GM20431 (cell line): ENCODE results near the gene C1QTNF4.
"Not testable (repeated sequence)": the region's sequence is repeated elsewhere in the genome, so short reads cannot be mapped to it uniquely, and the experiment has no call there.

Experiments used
- in situ Hi-C: fragments of 300-500 bp; cut with MseI, MboI; formaldehyde crosslinking; loops from one replicate; pipeline ENCODE4 v1.15.0; 2020; ENCODE audit warnings: low sequenced_read_pairs; ENCODE audit not compliant: unreplicated experiment

C1QTNF4 gene

GRCh38 chr11:47570651-47571356 is 23.4 kb downstream of the C1QTNF4 start:
- in situ Hi-C loops: no loop called here

DNA sequence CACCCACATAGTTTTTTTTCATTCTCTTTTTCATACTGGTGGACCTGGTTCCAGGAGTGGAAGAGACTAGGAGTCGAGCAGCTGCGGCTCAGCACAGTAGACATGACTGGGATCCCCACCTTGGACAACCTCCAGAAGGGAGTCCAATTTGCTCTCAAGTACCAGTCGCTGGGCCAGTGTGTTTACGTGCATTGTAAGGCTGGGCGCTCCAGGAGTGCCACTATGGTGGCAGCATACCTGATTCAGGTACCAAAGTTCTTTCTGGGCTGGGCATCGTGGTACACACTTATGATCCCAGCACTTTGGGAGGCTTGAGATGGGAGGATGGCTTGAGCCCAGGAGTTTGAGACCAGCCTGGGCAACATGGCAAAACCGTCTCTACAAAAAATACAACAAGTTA is 24.6 kb downstream of the C1QTNF4 start:
- in situ Hi-C loops: no loop called here

- in situ Hi-C loops: no loop called here
Observed at GRCh38 chr11:47566149-47566698, 28.0 kb downstream of the C1QTNF4 start.

GRCh38 chr11:47565340-47566148 is 28.7 kb downstream of the C1QTNF4 start, which contains the start of gene PTPMT1:
PTPMT1 (plus strand) TSS chr11:47565599; CDS start chr11:47565623, 24 bp downstream.
- in situ Hi-C loops: no loop called here

GRCh38 chr11:47564933-47565339 is 29.3 kb downstream of the C1QTNF4 start:
- in situ Hi-C loops: no loop called here

GRCh38 chr11:47564366-47564765 is 29.8 kb downstream of the C1QTNF4 start:
- in situ Hi-C loops: not testable (repeated sequence)

DNA sequence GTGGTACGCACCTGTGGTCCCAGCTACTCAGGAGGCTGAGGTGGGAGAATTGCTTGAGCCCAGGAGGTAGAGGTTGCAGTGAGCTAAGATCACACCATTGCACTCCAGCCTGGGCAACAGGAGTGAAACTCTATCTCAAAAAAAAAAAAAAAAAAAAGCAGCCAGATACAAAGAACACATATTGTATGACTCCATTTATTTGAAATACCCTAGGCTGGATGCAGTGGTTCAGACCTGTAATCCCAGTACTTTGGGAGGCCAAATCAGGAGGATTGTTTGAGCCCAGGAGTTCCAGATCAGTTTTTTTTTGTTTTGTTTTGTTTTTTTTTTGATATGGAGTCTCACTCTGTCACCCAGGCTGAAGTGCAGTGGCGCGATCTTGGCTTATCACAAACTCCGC is 31.8 kb downstream of the C1QTNF4 start:
- in situ Hi-C loops: not testable (repeated sequence)

DNA sequence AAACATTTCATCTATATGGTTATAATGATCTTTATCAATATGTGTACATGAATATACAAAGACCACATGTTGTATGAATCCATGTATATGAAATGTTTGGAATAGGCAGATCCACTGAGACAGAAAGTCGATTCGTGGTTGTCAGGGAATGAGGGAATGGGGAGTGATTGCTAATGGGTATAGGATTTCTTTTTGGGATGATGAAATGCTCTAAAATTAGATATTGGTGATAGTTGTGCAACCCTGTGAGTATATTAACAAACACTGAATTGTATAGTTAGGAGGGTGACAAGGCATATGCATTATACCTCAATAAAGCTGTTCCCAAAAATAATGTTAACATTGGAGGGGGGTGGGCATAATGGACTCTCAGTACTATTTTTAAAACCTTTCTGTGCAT is 33.8 kb downstream of the C1QTNF4 start:
- in situ Hi-C loops: no loop called here

GRCh38 chr11:47558695-47559094 is 35.5 kb downstream of the C1QTNF4 start:
- in situ Hi-C loops: no loop called here

GRCh38 chr11:47557004-47557403 is 37.2 kb downstream of the C1QTNF4 start:
- in situ Hi-C loops: not testable (repeated sequence)

GRCh38 chr11:47553406-47553743 is 40.8 kb downstream of the C1QTNF4 start:
- in situ Hi-C loops: no loop called here

GRCh38 chr11:47552566-47553405 is 41.4 kb downstream of the C1QTNF4 start, which contains the start of gene CELF1:
CELF1 (minus strand) TSS chr11:47553132; CDS start chr11:47499523, 53,609 bp downstream.
- in situ Hi-C loops: no loop called here

DNA sequence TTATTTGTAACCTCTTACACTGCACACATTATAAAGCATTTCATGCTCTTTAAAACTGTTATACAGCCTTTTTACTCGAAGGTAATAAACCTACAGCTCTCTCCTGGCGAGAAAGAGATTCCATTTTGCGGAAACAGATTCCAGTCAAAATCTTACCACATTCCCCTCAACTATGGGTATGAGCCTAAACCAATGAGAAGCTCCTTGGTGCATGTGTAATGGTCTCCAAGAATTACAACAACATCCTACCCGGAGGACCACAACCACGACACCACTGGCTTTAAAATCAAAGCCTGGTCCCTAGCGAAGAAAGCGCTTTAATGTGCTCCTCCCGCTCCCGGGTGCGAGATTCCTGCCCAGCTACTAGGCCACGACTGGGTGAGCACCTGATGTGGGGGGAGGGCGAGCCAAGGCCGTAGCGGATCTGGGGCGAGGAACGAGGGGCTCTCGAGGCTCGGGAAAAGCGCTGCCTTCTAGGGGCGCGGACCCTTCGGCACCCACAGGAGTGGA is 42.1 kb downstream of the C1QTNF4 start:
- in situ Hi-C loops: no loop called here

- in situ Hi-C loops: no loop called here
Observed at GRCh38 chr11:47551086-47551485, 43.1 kb downstream of the C1QTNF4 start.

- in situ Hi-C loops: no loop called here
Observed at GRCh38 chr11:47550288-47551047, 43.7 kb downstream of the C1QTNF4 start.

- in situ Hi-C loops: not testable (repeated sequence)
Observed at GRCh38 chr11:47546274-47546673, 47.9 kb downstream of the C1QTNF4 start.

DNA sequence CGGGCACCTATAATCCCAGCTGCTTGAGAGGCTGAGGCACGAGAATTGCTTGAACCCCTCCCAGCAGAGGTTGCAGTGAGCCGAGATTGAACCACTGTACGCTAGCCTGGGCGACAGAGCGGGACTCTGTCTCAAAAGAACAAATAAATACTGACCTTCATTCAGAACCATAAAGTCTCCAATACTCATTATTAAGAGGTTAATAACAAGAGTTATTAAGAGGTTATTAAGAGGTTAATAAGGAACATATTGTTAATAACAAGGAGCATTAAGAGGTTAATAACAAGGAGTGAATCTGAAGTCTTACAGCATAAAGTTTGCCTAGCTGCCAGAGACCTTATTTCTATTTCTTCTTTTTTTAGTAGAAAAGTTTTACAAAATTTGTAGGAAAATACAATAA is 48.9 kb downstream of the C1QTNF4 start:
- in situ Hi-C loops: no loop called here

DNA sequence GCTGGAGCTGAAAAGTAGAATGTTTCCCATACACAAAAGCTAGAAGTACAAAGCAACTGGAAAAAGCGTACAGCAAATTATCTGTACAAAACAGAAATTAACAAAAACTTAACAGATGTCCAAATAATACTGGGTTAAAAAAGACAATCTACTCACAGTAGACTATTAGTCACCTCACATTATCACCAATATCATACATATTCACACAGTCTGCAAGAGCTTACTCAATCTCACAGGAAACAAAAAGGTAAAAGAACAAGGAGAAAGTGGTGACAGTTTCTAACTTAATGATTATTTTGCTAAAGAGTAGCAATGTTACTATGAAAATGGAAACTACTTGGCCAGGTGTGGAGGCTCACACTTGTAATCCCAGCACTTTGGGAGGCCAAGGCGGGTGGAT is 53.1 kb downstream of the C1QTNF4 start:
- in situ Hi-C loops: no loop called here

DNA sequence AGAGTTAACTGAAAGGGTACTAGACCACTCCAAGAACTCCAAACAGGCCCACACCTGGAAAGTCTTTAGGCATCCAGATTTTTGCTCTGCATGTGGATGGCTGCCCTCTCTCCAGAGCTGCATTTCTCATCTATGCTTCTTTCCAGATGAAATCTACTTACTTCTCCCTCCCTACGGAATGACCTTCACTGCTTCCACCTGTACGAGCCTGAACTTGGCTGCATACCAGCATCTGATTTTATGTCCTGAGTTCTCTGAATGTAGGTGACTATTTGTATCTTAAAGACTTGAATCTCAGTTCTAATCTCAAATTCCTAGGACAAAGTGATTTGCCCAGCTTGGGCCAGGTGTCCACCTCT is 54.6 kb downstream of the C1QTNF4 start:
- in situ Hi-C loops: no loop called here
